Measurements from ENCODE around the gene OBP2A.
"Not testable (repeated sequence)": the region's sequence is repeated elsewhere in the genome, so short reads cannot be mapped to it uniquely, and the experiment has no call there.

The OBP2A gene

GRCh38 chr9:135512241-135512603, 33.7 kb upstream of the OBP2A start:
- no peak for DNase-seq (ENCODE audit: low spot score)

GRCh38 chr9:135512904-135513303, 33.0 kb upstream of the OBP2A start:
- DNase-seq (ENCODE audit: low spot score), result peak; percentile 52

- DNase-seq (ENCODE audit: low spot score), result no peak
Measured at GRCh38 chr9:135513351-135513846, 32.5 kb upstream of the OBP2A start.

- not testable (repeated sequence) for DNase-seq (ENCODE audit: low spot score)
Measured at GRCh38 chr9:135513906-135514305, 32.0 kb upstream of the OBP2A start.

GRCh38 chr9:135514342-135515082, 31.4 kb upstream of the OBP2A start:
- DNase-seq (ENCODE audit: low spot score), result no peak

GRCh38 chr9:135515083-135515951, 30.6 kb upstream of the OBP2A start:
- DNase-seq (ENCODE audit: low spot score), result no peak

GRCh38 chr9:135516132-135516860, 29.6 kb upstream of the OBP2A start:
- peak; percentile 33 for DNase-seq (ENCODE audit: low spot score)

GRCh38 chr9:135517407-135517822, 28.5 kb upstream of the OBP2A start:
- no peak for DNase-seq (ENCODE audit: low spot score)

- no peak for DNase-seq (ENCODE audit: low spot score)
Measured at GRCh38 chr9:135519179-135519971, 26.6 kb upstream of the OBP2A start.

- DNase-seq (ENCODE audit: low spot score), result no peak
Measured at GRCh38 chr9:135520916-135521607, 24.9 kb upstream of the OBP2A start, which contains the start of gene LCN1. LCN1 (plus strand) TSS chr9:135521440; CDS start chr9:135521498, 58 bp downstream.

GRCh38 chr9:135521608-135522095, 24.3 kb upstream of the OBP2A start:
- no peak for DNase-seq (ENCODE audit: low spot score)

- no peak for DNase-seq (ENCODE audit: low spot score)
Measured at GRCh38 chr9:135522137-135522877, 23.6 kb upstream of the OBP2A start.

- no peak for DNase-seq (ENCODE audit: low spot score)
Measured at GRCh38 chr9:135522931-135523330, 23.0 kb upstream of the OBP2A start.

GRCh38 chr9:135523521-135524129, 22.3 kb upstream of the OBP2A start:
- DNase-seq (ENCODE audit: low spot score), result no peak

GRCh38 chr9:135524130-135524861, 21.6 kb upstream of the OBP2A start:
- peak; percentile 58 for DNase-seq (ENCODE audit: low spot score)

- DNase-seq (ENCODE audit: low spot score), result no peak
Measured at GRCh38 chr9:135525241-135526088, 20.5 kb upstream of the OBP2A start.

- DNase-seq (ENCODE audit: low spot score), result no peak
Measured at GRCh38 chr9:135526089-135526729, 19.7 kb upstream of the OBP2A start.

All from SW480 (cell line).